HEK293 (cell line): ENCODE data around the gene CPNE2.

Experiments
- CTCF ChIA-PET: fragments of 350-600 bp; formaldehyde crosslinking; extraction: SDS; loops from one replicate; lab custom pipeline; 2021; ENCODE audit warnings: antibody characterized with exemption; lab: Yijun Ruan, JAX
- POLR2A ChIA-PET: fragments of 300-600 bp; formaldehyde crosslinking; extraction: SDS; loops from one replicate; lab custom pipeline; 2020; ENCODE audit warnings: antibody characterized with exemption, inconsistent platforms; lab: Yijun Ruan, JAX
- H3K27ac ChIP-seq: fragments of 200-500 bp; sonication (Bioruptor generic); 2 replicates; pipeline ENCODE4 v1.5.1; 2014; ENCODE audit warnings: low read depth, low read length, control low read depth, inconsistent platforms; ENCODE audit errors: extremely low read depth
- H3K36me3 ChIP-seq, 2 experiments: fragments of 200-500 bp in 1 of 2; sonication (Bioruptor generic) in 1 of 2; 1 replicate in 1 of 2; 2 replicates in 1 of 2; pipeline ENCODE4 v1.5.1; 2014 to 2017; ENCODE audit warnings: inconsistent platforms in 2 of 2, low read length in 2 of 2; ENCODE audit not compliant: control insufficient read depth in 2 of 2, insufficient read depth in 1 of 2
- H3K4me1 ChIP-seq: fragments of 200-500 bp; sonication (Bioruptor generic); 2 replicates; pipeline ENCODE4 v1.5.1; 2014; ENCODE audit warnings: mild to moderate bottlenecking, low read length, inconsistent platforms; ENCODE audit not compliant: control insufficient read depth, insufficient read depth
- H3K4me3 ChIP-seq: 2 replicates; pipeline ENCODE4 v1.5.1; 2011; ENCODE audit warnings: low read depth, mild to moderate bottlenecking, control low read depth, low read length, moderate library complexity
- H3K9me3 ChIP-seq: fragments of 200-500 bp; sonication (Bioruptor generic); 2 replicates; pipeline ENCODE4 v1.5.1; 2014; ENCODE audit warnings: low read depth, low read length, inconsistent platforms; ENCODE audit not compliant: control insufficient read depth, insufficient read depth
- GLI4 ChIP-seq: fragments of 450-650 bp; formaldehyde crosslinking; IDR thresholded peaks from 2 replicates; pipeline ENCODE4 v1.5.1; 2016; ENCODE audit warnings: missing biosample characterization, missing genetic modification characterization
- HIC1 ChIP-seq: fragments of 450-650 bp; formaldehyde crosslinking; IDR thresholded peaks from 2 replicates; pipeline ENCODE4 v1.5.1; 2016; ENCODE audit warnings: missing biosample characterization, missing genetic modification characterization
- PBX3 ChIP-seq: sonication (generic); formaldehyde crosslinking; IDR thresholded peaks from 2 replicates; pipeline ENCODE4 v1.8.1; 2022; ENCODE audit warnings: mild to moderate bottlenecking, moderate library complexity, missing genetic modification reagents
- RBAK ChIP-seq: fragments of 450-650 bp; formaldehyde crosslinking; IDR thresholded peaks from 2 replicates; pipeline ENCODE4 v1.5.1; 2016; ENCODE audit warnings: missing biosample characterization, missing genetic modification characterization
- SALL2 ChIP-seq: fragments of 450-650 bp; formaldehyde crosslinking; IDR thresholded peaks from 2 replicates; pipeline ENCODE4 v1.5.0; 2017; ENCODE audit warnings: missing biosample characterization, mild to moderate bottlenecking, missing genetic modification characterization, borderline replicate concordance
- TSHZ1 ChIP-seq: fragments of 450-650 bp; formaldehyde crosslinking; IDR thresholded peaks from 2 replicates; pipeline ENCODE4 v1.5.1; 2016; ENCODE audit warnings: missing biosample characterization, missing genetic modification characterization, borderline replicate concordance
- ZFP37 ChIP-seq: fragments of 450-650 bp; formaldehyde crosslinking; IDR thresholded peaks from 2 replicates; pipeline ENCODE4 v1.5.1; 2016; ENCODE audit warnings: missing biosample characterization, missing genetic modification characterization
- ZFP69B ChIP-seq: fragments of 450-650 bp; formaldehyde crosslinking; IDR thresholded peaks from 2 replicates; pipeline ENCODE4 v1.5.1; 2016; ENCODE audit warnings: missing biosample characterization, missing genetic modification characterization
- ZNF112 ChIP-seq: fragments of 450-650 bp; formaldehyde crosslinking; IDR thresholded peaks from 2 replicates; pipeline ENCODE4 v1.5.0; 2017; ENCODE audit warnings: missing biosample characterization, missing genetic modification characterization
- ZNF132 ChIP-seq: fragments of 450-650 bp; formaldehyde crosslinking; IDR thresholded peaks from 2 replicates; pipeline ENCODE4 v1.5.1; 2017; ENCODE audit warnings: missing biosample characterization, missing genetic modification characterization, borderline replicate concordance
- ZNF133 ChIP-seq: fragments of 450-650 bp; formaldehyde crosslinking; IDR thresholded peaks from 2 replicates; pipeline ENCODE4 v1.5.1; 2016; ENCODE audit warnings: missing biosample characterization, missing genetic modification characterization
- ZNF221 ChIP-seq: fragments of 450-650 bp; formaldehyde crosslinking; IDR thresholded peaks from 2 replicates; pipeline ENCODE4 v1.5.1; 2017; ENCODE audit warnings: missing biosample characterization, missing genetic modification characterization, borderline replicate concordance
- ZNF280C ChIP-seq: fragments of 450-650 bp; formaldehyde crosslinking; IDR thresholded peaks from 2 replicates; pipeline ENCODE4 v1.5.1; 2016; ENCODE audit warnings: missing biosample characterization, missing genetic modification characterization
- ZNF362 ChIP-seq: fragments of 450-650 bp; formaldehyde crosslinking; IDR thresholded peaks from 2 replicates; pipeline ENCODE4 v1.5.1; 2016; ENCODE audit warnings: missing biosample characterization, missing genetic modification characterization
- ZNF366 ChIP-seq: fragments of 450-650 bp; formaldehyde crosslinking; conservative IDR thresholded peaks from 2 replicates; pipeline ENCODE4 v1.5.1; 2016; ENCODE audit warnings: missing biosample characterization, missing genetic modification characterization
- ZNF561 ChIP-seq: fragments of 450-650 bp; IDR thresholded peaks from 2 replicates; pipeline ENCODE4 v1.5.1; 2018; ENCODE audit warnings: missing biosample characterization, missing genetic modification characterization, borderline replicate concordance
- ZNF645 ChIP-seq: fragments of 450-650 bp; formaldehyde crosslinking; IDR thresholded peaks from 2 replicates; pipeline ENCODE4; 2016; ENCODE audit warnings: missing biosample characterization, missing genetic modification characterization
- ZNF660 ChIP-seq: fragments of 450-650 bp; IDR thresholded peaks from 2 replicates; pipeline ENCODE4 v1.5.1; 2018; ENCODE audit warnings: missing biosample characterization, mild to moderate bottlenecking, missing genetic modification characterization
- ZNF747 ChIP-seq: fragments of 450-650 bp; formaldehyde crosslinking; IDR thresholded peaks from 2 replicates; pipeline ENCODE4 v1.5.1; 2016; ENCODE audit warnings: missing biosample characterization, missing genetic modification characterization
- ZNF776 ChIP-seq: fragments of 450-650 bp; formaldehyde crosslinking; IDR thresholded peaks from 2 replicates; pipeline ENCODE4 v1.5.0; 2017; ENCODE audit warnings: missing biosample characterization, missing genetic modification characterization, borderline replicate concordance
- ZNF785 ChIP-seq: fragments of 450-650 bp; formaldehyde crosslinking; IDR thresholded peaks from 2 replicates; pipeline ENCODE4 v1.5.1; 2016; ENCODE audit warnings: missing biosample characterization, missing genetic modification characterization
- ZNF843 ChIP-seq: fragments of 450-650 bp; formaldehyde crosslinking; IDR thresholded peaks from 2 replicates; pipeline ENCODE4 v1.5.1; 2016; ENCODE audit warnings: missing biosample characterization, missing genetic modification characterization
- ZSCAN18 ChIP-seq: fragments of 450-650 bp; formaldehyde crosslinking; IDR thresholded peaks from 2 replicates; pipeline ENCODE4 v1.5.1; 2016; ENCODE audit warnings: missing biosample characterization, missing genetic modification characterization

CPNE2 gene

GRCh38 chr16:57091975-57092785, at the start of gene CPNE2:
Gene CPNE2 (plus strand): TSS chr16:57092583. CDS start chr16:57110743, 18,160 bp downstream.
- H3K9me3 ChIP-seq = no peaks in the 10 kb centered on the region
- no peaks in the 10 kb centered on the region for H3K36me3 ChIP-seq
- H3K4me1 ChIP-seq = no peaks in the 10 kb centered on the region; the same call in 1 of the 2 replicates
- ChIA-PET POLR2A (interaction anchor here (0.6 to 2.1 kb wide), 5 partner anchors 11 to 153 kb away, joined by 3 to 6 read pairs (median 4); partner anchors contain the start of genes ARL2BP, NLRC5, PSME3IP1 and RSPRY1), CTCF (interaction anchor here (0.5 to 3.2 kb wide), 20 partner anchors 8 to 208 kb away, joined by 3 to 16 read pairs (median 3); partner anchors contain the start of genes PSME3IP1 and RSPRY1)
- H3K4me3 ChIP-seq = peak within 1 kb of the TSS; percentile 64
- peak within 1 kb of the TSS; percentile 76; the same call in 1 of the 2 replicates for H3K27ac ChIP-seq
- TF ChIP-seq ZNF132 (no peak), GLI4 (tag by site-specific recombination) (no peak), HIC1 (tag by site-specific recombination) (no peak), ZSCAN18 (tag by site-specific recombination) (no peak), ZNF561 (peak; percentile 22; the same call in 1 of the 2 replicates), ZNF747 (tag by site-specific recombination) (no peak), ZNF362 (no peak), ZNF133 (tag by site-specific recombination) (no peak), PBX3 (CRISPR knock-in tag) (0 out of 2 replicates have a peak, but pooled peaks have one; percentile 38), ZNF645 (tag by site-specific recombination) (no peak), ZNF776 (no peak), ZNF843 (tag by site-specific recombination) (no peak), SALL2 (tag by site-specific recombination) (no peak), ZNF221 (tag by site-specific recombination) (no peak), RBAK (tag by site-specific recombination) (no peak), TSHZ1 (tag by site-specific recombination) (no peak), ZNF660 (tag by site-specific recombination) (0 out of 2 replicates have a peak, but pooled peaks have one; percentile 14), ZFP37 (tag by site-specific recombination) (no peak), ZNF785 (no peak), ZNF280C (tag by site-specific recombination) (no peak), ZFP69B (no peak), ZNF112 (tag by site-specific recombination) (no peak), ZNF366 (tag by site-specific recombination) (no peak)
